Osteocyte (in vitro differentiated cells): Measurements from ENCODE around the gene ACACA. TPM values are rescaled to one million over a fixed set of nuclear protein-coding genes. Genes with fewer than 3 reads are reported as not detected.
A peak's percentile ranks its signal among the peaks of the same experiment; 100 is the strongest.

ENCODE experiments used
- DNase-seq: peaks from one replicate; pipeline ENCODE4 v3.0.0; 2021; ENCODE audit warnings: mixed read lengths; ENCODE audit not compliant: unreplicated experiment; ENCODE audit errors: extremely low spot score
- H3K27ac Mint-ChIP-seq: one replicate; pipeline ENCODE4 v1.8.0; 2021; ENCODE audit warnings: mild to moderate bottlenecking, mixed read lengths; ENCODE audit not compliant: unreplicated experiment
- H3K27me3 Mint-ChIP-seq: one replicate; pipeline ENCODE4 v1.8.0; 2021; ENCODE audit warnings: mixed read lengths; ENCODE audit not compliant: unreplicated experiment
- H3K36me3 Mint-ChIP-seq: one replicate; pipeline ENCODE4 v1.8.0; 2021; ENCODE audit warnings: mixed read lengths; ENCODE audit not compliant: unreplicated experiment
- H3K4me1 Mint-ChIP-seq: one replicate; pipeline ENCODE4 v1.8.0; 2021; ENCODE audit warnings: mixed read lengths; ENCODE audit not compliant: unreplicated experiment
- H3K4me3 Mint-ChIP-seq: one replicate; pipeline ENCODE4 v1.8.0; 2021; ENCODE audit warnings: mild to moderate bottlenecking, moderate library complexity, mixed read lengths; ENCODE audit not compliant: unreplicated experiment
- H3K9me3 Mint-ChIP-seq: one replicate; pipeline ENCODE4 v1.8.0; 2021; ENCODE audit warnings: mixed read lengths; ENCODE audit not compliant: unreplicated experiment
- CTCF ChIP-seq: fragments of 200-600 bp; sonication (generic); IDR thresholded peaks from 2 replicates; pipeline ENCODE4 v1.5.0; 2021; ENCODE audit warnings: antibody characterized with exemption, mild to moderate bottlenecking, moderate library complexity
- total RNA-seq: library from RNA; stranded (reverse); gene quantifications from 2 replicates; pipeline ENCODE4 v1.2.1, GENCODE V29; 2021

The ACACA gene
- total RNA-seq, 1 donor from 2014 or later: 63.5 TPM

- Mint-ChIP-seq H3K27me3 (no peaks in the 10 kb centered on the region), H3K27ac (no peak overlapping the region), H3K4me1 (peaks cover 3% of the 10 kb centered on the region), H3K36me3 (peaks cover 13% of the 10 kb centered on the region), H3K4me3 (no peak overlapping the region), H3K9me3 (no peaks in the 10 kb centered on the region)
- no peak for TF ChIP-seq CTCF
- no peak for DNase-seq
Observed at GRCh38 chr17:37101306-37101705, 305.3 kb downstream of the ACACA start.

GRCh38 chr17:37100231-37100630 lies 306.4 kb downstream of the ACACA start:
- no peak for DNase-seq
- TF ChIP-seq CTCF: no peak
- Mint-ChIP-seq H3K27me3 (no peaks in the 10 kb centered on the region), H3K9me3 (no peaks in the 10 kb centered on the region), H3K4me1 (peaks cover 3% of the 10 kb centered on the region), H3K27ac (no peak overlapping the region), H3K4me3 (no peak overlapping the region), H3K36me3 (peaks cover 17% of the 10 kb centered on the region)

- Mint-ChIP-seq H3K4me3 (no peak overlapping the region), H3K36me3 (peaks cover 23% of the 10 kb centered on the region), H3K9me3 (no peaks in the 10 kb centered on the region), H3K4me1 (peaks cover 3% of the 10 kb centered on the region), H3K27ac (peak overlapping the region; percentile 35), H3K27me3 (no peaks in the 10 kb centered on the region)
- TF ChIP-seq CTCF: no peak
- no peak for DNase-seq
Observed at GRCh38 chr17:37098910-37099664, 307.5 kb downstream of the ACACA start.

GRCh38 chr17:37098152-37098551 lies 308.5 kb downstream of the ACACA start:
- Mint-ChIP-seq H3K4me1 (peaks cover 3% of the 10 kb centered on the region), H3K27me3 (no peaks in the 10 kb centered on the region), H3K4me3 (no peak overlapping the region), H3K36me3 (peaks cover 24% of the 10 kb centered on the region), H3K9me3 (no peaks in the 10 kb centered on the region), H3K27ac (no peak overlapping the region)
- TF ChIP-seq CTCF: no peak
- no peak for DNase-seq

GRCh38 chr17:37097154-37097553 lies 309.5 kb downstream of the ACACA start:
- Mint-ChIP-seq H3K9me3 (no peaks in the 10 kb centered on the region), H3K4me3 (no peak overlapping the region), H3K36me3 (peaks cover 24% of the 10 kb centered on the region), H3K4me1 (peaks cover 3% of the 10 kb centered on the region), H3K27me3 (no peaks in the 10 kb centered on the region), H3K27ac (no peak overlapping the region)
- DNase-seq: no peak
- TF ChIP-seq CTCF: no peak
